PC-9 (cell line): ENCODE results near the gene PALD1. TPM values are rescaled to one million over a fixed set of nuclear protein-coding genes. Genes with fewer than 3 reads are reported as not detected.

Experiments used
- BruUV-seq: library from RNA; stranded (reverse); fragments of 400-500 nt; replicated peaks from 2 replicates; lab custom pipeline; 2021; lab: Mats Ljungman, UMichigan
- CTCF ChIA-PET: fragments of 300-600 bp; sonication (Branson Sonifier 250); formaldehyde crosslinking; loops from one replicate; lab custom pipeline; 2022; ENCODE audit warnings: antibody characterized with exemption; lab: Charles Lee
- POLR2A ChIA-PET: fragments of 300-600 bp; sonication (Branson Sonifier 250); formaldehyde crosslinking; loops from one replicate; lab custom pipeline; 2022; ENCODE audit warnings: antibody characterized with exemption; ENCODE audit not compliant: unreplicated experiment; lab: Charles Lee
- DNase-seq, 2 experiments: peaks; one replicate each; pipeline versions ENCODE4 v3.0.0 to v3.0.0-alpha.2; 2015 to 2022; ENCODE audit warnings: mixed read lengths in 1 of 2
- H2AFZ ChIP-seq: fragments of 200-600 bp; sonication (generic); 2 replicates; pipeline ENCODE4 v1.8.1; 2017; ENCODE audit warnings: antibody characterized with exemption
- H3F3A ChIP-seq: fragments of 200-600 bp; sonication (generic); 2 replicates; pipeline ENCODE4 v1.8.1; 2017; ENCODE audit warnings: antibody characterized with exemption, mild to moderate bottlenecking, low read depth; ENCODE audit not compliant: insufficient read depth
- H3K27ac ChIP-seq: fragments of 200-600 bp; sonication (generic); 2 replicates; pipeline ENCODE4 v1.6.1; 2016; ENCODE audit warnings: mixed run types
- H3K27me3 ChIP-seq: fragments of 200-600 bp; sonication (generic); 2 replicates; pipeline ENCODE4 v1.6.1; 2016; ENCODE audit warnings: low read depth, mixed run types; ENCODE audit not compliant: insufficient read depth
- H3K36me3 ChIP-seq: fragments of 200-600 bp; sonication (generic); 2 replicates; pipeline ENCODE4 v1.6.1; 2016; ENCODE audit warnings: low read depth, mixed run types
- H3K4me1 ChIP-seq: fragments of 200-600 bp; sonication (generic); replicated peaks from 2 replicates; pipeline ENCODE4 v1.6.1; 2016; ENCODE audit warnings: mixed run types; ENCODE audit not compliant: insufficient read depth
- H3K4me2 ChIP-seq: fragments of 200-600 bp; sonication (generic); 2 replicates; pipeline ENCODE4 v1.6.1; 2017; ENCODE audit warnings: mixed run types
- H3K4me3 ChIP-seq: fragments of 200-600 bp; sonication (generic); 2 replicates; pipeline ENCODE4 v1.6.1; 2016; ENCODE audit warnings: mixed run types
- H3K79me2 ChIP-seq: fragments of 200-600 bp; sonication (generic); 2 replicates; pipeline ENCODE4 v1.6.1; 2017; ENCODE audit warnings: low read depth, mixed run types
- H3K9me2 ChIP-seq: fragments of 200-600 bp; sonication (generic); 2 replicates; pipeline ENCODE4 v1.8.1; 2017; ENCODE audit warnings: mild to moderate bottlenecking; ENCODE audit not compliant: insufficient read depth
- H3K9me3 ChIP-seq: fragments of 200-600 bp; sonication (generic); 2 replicates; pipeline ENCODE4 v1.8.1; 2016; ENCODE audit warnings: low read depth; ENCODE audit not compliant: insufficient read depth
- H4K20me1 ChIP-seq: fragments of 200-600 bp; sonication (generic); 2 replicates; pipeline ENCODE4 v1.8.1; 2017; ENCODE audit not compliant: insufficient read depth
- EZH2 ChIP-seq: fragments of 200-600 bp; sonication (generic); IDR thresholded peaks from 2 replicates; pipeline ENCODE4 v1.8.0; 2017; ENCODE audit warnings: antibody characterized with exemption, low read depth
- intact Hi-C: fragments of 100-400 bp; cut with micrococcal nuclease; formaldehyde crosslinking; loops from one replicate; pipeline ENCODE4 v1.10.0; 2022; ENCODE audit not compliant: unreplicated experiment
- total RNA-seq: library from RNA; stranded (reverse); gene quantifications from 2 replicates; pipeline ENCODE4 v1.2.3, GENCODE V29; 2021
- TF ChIP-seq, protein P1 (sequence below): fragments of 200-600 bp; sonication (generic); conservative IDR thresholded peaks from 2 replicates; pipeline ENCODE4 v1.6.1; 2017; ENCODE audit warnings: mixed run types, antibody characterized with exemption, mild to moderate bottlenecking, moderate library complexity

PALD1 gene
- total RNA-seq, 1 experiment from 2014 or later: 5.2 TPM

DNA sequence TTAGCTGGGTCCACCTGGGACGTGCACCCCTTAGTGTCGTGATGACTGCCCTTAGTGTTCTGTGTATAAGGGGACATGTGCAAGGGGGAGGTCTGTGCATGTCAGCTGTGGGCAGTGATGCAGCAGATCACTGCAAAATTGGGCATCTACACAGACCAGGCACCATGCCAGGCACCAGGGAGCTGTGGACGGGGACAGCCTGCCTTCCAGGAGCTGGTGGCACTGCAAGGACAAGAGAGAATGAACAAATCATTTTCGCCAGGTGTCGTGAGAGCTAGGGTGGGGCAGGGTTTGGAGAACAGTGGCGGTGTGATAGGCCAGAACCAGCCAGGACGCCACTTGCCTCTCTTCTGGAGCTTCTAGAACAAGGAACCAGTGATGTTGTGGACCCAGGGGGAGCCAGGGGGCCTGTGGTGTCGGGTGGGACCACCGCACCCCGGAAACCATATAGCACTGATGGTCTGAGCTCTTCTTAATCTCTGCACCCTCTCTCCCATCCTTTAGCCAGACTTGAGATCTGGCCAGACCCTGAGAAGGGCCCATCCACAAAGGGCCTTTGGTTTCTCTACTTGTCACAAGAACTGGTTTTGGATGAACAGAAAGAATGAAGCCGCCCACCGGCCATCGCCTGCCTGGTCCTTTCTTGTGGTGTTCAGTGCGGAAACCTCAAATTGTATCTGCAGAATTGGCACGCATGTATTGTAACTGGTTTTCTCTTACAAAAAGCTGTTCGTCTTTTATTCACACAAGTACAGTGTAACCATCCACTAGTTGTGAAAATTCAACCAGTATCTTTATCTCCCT lies 93.3 kb downstream of the PALD1 start:
- H4K20me1 ChIP-seq: 0 out of 2 replicates have a peak, but pooled peaks cover under 1% of the 10 kb centered on the region
- no TSS peak for BruUV-seq
- H3K79me2 ChIP-seq: no peaks in the 10 kb centered on the region
- intact Hi-C loops: no loop called here
- CTCF ChIA-PET: no interaction called here
- H3K36me3 ChIP-seq: no peaks in the 10 kb centered on the region
- H3K4me3 ChIP-seq: no peak overlapping the region
- H3K4me2 ChIP-seq: no peak overlapping the region
- no peaks in the 10 kb centered on the region for H3K9me3 ChIP-seq
- no peaks in the 10 kb centered on the region for H3K9me2 ChIP-seq
- H3K27me3 ChIP-seq: no peaks in the 10 kb centered on the region
- H2AFZ ChIP-seq: no peak overlapping the region
- POLR2A ChIA-PET: no interaction called here
- no peak for DNase-seq
- H3K27ac ChIP-seq: no peak overlapping the region
- peaks cover 8% of the 10 kb centered on the region for H3K4me1 ChIP-seq
- TF ChIP-seq EZH2: no peak
- H3F3A ChIP-seq: peaks cover 13% of the 10 kb centered on the region; the same call in 1 of the 2 replicates

DNA sequence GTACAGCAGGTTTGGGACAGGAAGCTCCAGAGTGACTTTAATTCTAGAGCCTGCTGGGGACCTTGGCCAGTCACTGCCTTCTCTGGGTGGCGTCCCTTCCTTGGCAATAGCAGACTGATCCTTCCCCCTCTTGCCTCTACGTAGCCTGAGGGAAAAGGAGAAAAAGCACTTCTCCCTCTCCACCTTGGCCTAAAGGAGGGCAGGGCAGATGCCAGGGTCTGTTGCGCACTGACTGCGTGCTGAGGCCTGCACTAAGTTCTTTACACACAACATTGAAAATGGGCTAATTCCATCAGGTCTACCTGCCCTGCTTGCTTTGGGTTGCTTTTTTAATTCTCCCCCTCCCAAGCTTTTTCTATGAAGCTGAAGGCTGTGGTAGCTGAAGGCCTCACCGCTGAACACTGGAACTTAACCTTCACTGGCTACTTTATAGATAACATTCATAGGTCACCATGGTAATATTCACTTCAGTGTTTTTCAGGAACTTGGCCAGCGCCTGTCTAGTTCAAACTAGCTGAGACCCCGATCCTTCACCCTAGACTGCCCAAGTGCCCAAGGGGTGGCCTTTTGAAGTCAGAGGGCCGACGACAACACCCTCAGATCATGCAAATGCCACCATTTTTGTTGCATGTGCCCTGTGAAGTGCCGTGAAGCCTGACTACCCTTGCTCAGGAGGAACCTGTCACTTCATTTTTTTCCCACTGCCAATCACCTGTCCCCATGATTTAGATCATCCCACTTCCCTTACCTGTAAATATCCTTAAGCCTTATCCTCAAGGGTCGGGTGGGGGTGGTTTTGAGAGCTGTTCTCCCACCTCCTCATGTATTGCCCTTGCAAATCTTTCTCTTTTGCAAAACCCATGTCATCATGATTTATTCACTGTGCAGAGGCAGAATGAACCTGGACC lies 95.3 kb downstream of the PALD1 start:
- CTCF ChIA-PET: no interaction called here
- no peak overlapping the region for H3K27ac ChIP-seq
- no peak overlapping the region for H2AFZ ChIP-seq
- intact Hi-C loops: no loop called here
- no TSS peak for BruUV-seq
- no peak overlapping the region for H3K4me2 ChIP-seq
- no peak overlapping the region for H3K4me3 ChIP-seq
- no peaks in the 10 kb centered on the region for H3K36me3 ChIP-seq
- POLR2A ChIA-PET: interaction anchor here (0.5 kb wide), 1 partner anchor 593 kb away, joined by 4 read pairs; no protein-coding TSS in a partner anchor
- H3K9me3 ChIP-seq: no peaks in the 10 kb centered on the region
- TF ChIP-seq EZH2: no peak
- TF ChIP-seq, protein P1, sequence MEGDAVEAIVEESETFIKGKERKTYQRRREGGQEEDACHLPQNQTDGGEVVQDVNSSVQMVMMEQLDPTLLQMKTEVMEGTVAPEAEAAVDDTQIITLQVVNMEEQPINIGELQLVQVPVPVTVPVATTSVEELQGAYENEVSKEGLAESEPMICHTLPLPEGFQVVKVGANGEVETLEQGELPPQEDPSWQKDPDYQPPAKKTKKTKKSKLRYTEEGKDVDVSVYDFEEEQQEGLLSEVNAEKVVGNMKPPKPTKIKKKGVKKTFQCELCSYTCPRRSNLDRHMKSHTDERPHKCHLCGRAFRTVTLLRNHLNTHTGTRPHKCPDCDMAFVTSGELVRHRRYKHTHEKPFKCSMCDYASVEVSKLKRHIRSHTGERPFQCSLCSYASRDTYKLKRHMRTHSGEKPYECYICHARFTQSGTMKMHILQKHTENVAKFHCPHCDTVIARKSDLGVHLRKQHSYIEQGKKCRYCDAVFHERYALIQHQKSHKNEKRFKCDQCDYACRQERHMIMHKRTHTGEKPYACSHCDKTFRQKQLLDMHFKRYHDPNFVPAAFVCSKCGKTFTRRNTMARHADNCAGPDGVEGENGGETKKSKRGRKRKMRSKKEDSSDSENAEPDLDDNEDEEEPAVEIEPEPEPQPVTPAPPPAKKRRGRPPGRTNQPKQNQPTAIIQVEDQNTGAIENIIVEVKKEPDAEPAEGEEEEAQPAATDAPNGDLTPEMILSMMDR: no peak
- no peaks in the 10 kb centered on the region for H4K20me1 ChIP-seq
- no peak for DNase-seq
- H3K79me2 ChIP-seq: no peaks in the 10 kb centered on the region
- H3F3A ChIP-seq: peaks cover 25% of the 10 kb centered on the region
- H3K27me3 ChIP-seq: no peaks in the 10 kb centered on the region
- no peaks in the 10 kb centered on the region for H3K9me2 ChIP-seq
- peaks cover 25% of the 10 kb centered on the region for H3K4me1 ChIP-seq

DNA sequence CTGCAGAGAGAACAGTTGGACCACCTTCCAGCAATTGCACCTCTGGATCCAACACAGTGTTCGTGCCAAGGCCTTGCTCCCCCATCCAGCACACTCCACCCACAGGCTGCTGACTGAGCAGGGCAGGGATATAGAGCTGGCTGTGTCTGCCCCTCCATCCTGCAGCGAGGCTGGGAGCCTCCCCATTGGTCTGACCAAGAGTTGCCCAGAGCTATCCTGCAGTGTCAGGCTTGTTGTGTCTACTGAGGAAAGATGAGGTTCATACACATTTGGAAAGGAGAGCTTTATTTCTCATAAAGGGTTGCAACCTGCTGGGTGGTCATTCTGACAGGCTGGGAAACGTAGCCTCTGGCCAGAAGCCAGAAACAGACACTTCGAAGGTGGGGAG lies 96.9 kb downstream of the PALD1 start:
- Histone ChIP-seq H3F3A (peaks cover 32% of the 10 kb centered on the region), H3K36me3 (no peaks in the 10 kb centered on the region), H3K4me2 (no peak overlapping the region), H3K9me2 (no peaks in the 10 kb centered on the region), H3K4me1 (peaks cover 35% of the 10 kb centered on the region), H3K9me3 (no peaks in the 10 kb centered on the region), H3K79me2 (no peaks in the 10 kb centered on the region), H3K4me3 (no peak overlapping the region), H3K27ac (no peak overlapping the region), H4K20me1 (no peaks in the 10 kb centered on the region), H3K27me3 (no peaks in the 10 kb centered on the region), H2AFZ (no peak overlapping the region)
- ChIA-PET POLR2A (no interaction called here), CTCF (interaction anchor here (0.6 to 1.1 kb wide), 3 partner anchors 44 to 493 kb away, joined by 3 to 4 read pairs (median 3); no protein-coding TSS in a partner anchor)
- TF ChIP-seq EZH2: no peak
- TF ChIP-seq, protein P1: no peak
- BruUV-seq: no TSS peak
- intact Hi-C loops: loop anchor here (5.0 kb wide), 1 partner anchor 857 kb away; no protein-coding TSS in a partner anchor
- DNase-seq: no peak
